Glutamatergic neuron (in vitro differentiated cells): Measurements from ENCODE around the gene L3MBTL1. TPM values are rescaled to one million over a fixed set of nuclear protein-coding genes. Genes with fewer than 3 reads are reported as not detected.

ENCODE experiments used
- DNase-seq: peaks from one replicate; pipeline ENCODE4 v3.0.0; 2022
- H3K27ac Mint-ChIP-seq: one replicate; pipeline ENCODE4 v1.8.0; 2020; ENCODE audit warnings: mild to moderate bottlenecking, mixed read lengths, inconsistent platforms; ENCODE audit not compliant: unreplicated experiment
- H3K27me3 Mint-ChIP-seq: one replicate; pipeline ENCODE4 v1.8.0; 2020; ENCODE audit warnings: mild to moderate bottlenecking, moderate library complexity, mixed read lengths, inconsistent platforms; ENCODE audit not compliant: unreplicated experiment
- H3K36me3 Mint-ChIP-seq: one replicate; pipeline ENCODE4 v1.8.0; 2020; ENCODE audit warnings: mild to moderate bottlenecking, mixed read lengths, inconsistent platforms; ENCODE audit not compliant: unreplicated experiment
- H3K4me1 Mint-ChIP-seq: one replicate; pipeline ENCODE4 v1.8.0; 2020; ENCODE audit warnings: mild to moderate bottlenecking, low read depth, mixed read lengths, inconsistent platforms; ENCODE audit not compliant: unreplicated experiment
- H3K4me3 Mint-ChIP-seq: one replicate; pipeline ENCODE4 v1.8.0; 2020; ENCODE audit warnings: mild to moderate bottlenecking, mixed read lengths, inconsistent platforms; ENCODE audit not compliant: unreplicated experiment
- H3K9me3 Mint-ChIP-seq: one replicate; pipeline ENCODE4 v1.8.0; 2020; ENCODE audit warnings: mild to moderate bottlenecking, moderate library complexity, mixed read lengths, inconsistent platforms; ENCODE audit not compliant: unreplicated experiment
- CTCF ChIP-seq: fragments of 200-600 bp; sonication (generic); IDR thresholded peaks from one replicate; pipeline ENCODE4 v1.5.0; 2021; ENCODE audit not compliant: partially characterized antibody, unreplicated experiment
- total RNA-seq: library from RNA; stranded (reverse); fragmentation: NEBNext Ultra II Directional; extraction: Animal tissue kit (Norgen Biotek cat#: 25700); gene quantifications from one replicate; pipeline ENCODE4 v1.2.1, GENCODE V29; 2021; ENCODE audit not compliant: unreplicated experiment

Gene L3MBTL1
- total RNA-seq, 1 donor from 2014 or later = 19.9 TPM

GRCh38 chr20:43568706-43569105, 61.2 kb downstream of the L3MBTL1 start:
- H3K27me3 Mint-ChIP-seq = peaks cover 9% of the 10 kb centered on the region
- no peaks in the 10 kb centered on the region for H3K9me3 Mint-ChIP-seq
- H3K4me3 Mint-ChIP-seq = no peak overlapping the region
- H3K4me1 Mint-ChIP-seq = peaks cover 4% of the 10 kb centered on the region
- H3K27ac Mint-ChIP-seq = peak overlapping the region; percentile 38
- TF ChIP-seq CTCF = no peak
- H3K36me3 Mint-ChIP-seq = no peaks in the 10 kb centered on the region
- DNase-seq = no peak

DNA sequence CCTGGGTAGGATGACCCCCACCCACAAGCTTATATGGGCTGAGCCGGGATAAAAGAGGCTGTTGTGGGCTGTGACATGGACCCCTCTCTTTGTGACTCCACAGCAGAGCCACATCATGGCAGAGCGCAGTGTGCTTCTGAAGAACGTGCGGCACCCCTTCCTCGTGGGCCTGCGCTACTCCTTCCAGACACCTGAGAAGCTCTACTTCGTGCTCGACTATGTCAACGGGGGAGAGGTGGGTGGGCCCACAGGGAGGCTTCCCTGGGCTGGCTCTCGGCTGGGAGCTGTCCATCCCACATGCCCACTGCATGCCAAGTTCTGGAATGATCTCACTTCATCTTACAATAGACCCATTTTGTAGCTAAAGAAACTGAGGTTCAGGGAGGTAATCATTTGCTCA, 61.8 kb downstream of the L3MBTL1 start:
- Mint-ChIP-seq H3K4me3 (no peak overlapping the region), H3K9me3 (no peaks in the 10 kb centered on the region), H3K27ac (no peak overlapping the region), H3K4me1 (peaks cover 4% of the 10 kb centered on the region), H3K27me3 (peaks cover 9% of the 10 kb centered on the region), H3K36me3 (no peaks in the 10 kb centered on the region)
- no peak for DNase-seq
- TF ChIP-seq CTCF = no peak

DNA sequence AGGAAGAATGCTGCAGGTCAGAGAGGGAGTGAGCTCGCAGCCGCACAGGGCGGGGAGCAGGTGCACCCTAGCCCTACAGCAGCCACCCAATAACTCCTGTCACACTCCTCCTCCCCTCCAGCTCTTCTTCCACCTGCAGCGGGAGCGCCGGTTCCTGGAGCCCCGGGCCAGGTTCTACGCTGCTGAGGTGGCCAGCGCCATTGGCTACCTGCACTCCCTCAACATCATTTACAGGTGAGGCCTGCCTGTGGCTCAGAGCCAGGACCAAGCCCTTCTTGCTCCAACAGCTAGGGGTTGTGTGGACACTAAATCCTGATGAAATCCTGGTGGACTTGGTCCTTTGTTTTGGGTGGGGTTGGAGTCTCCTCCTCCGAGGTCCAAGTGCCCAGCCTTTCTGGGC, 63.0 kb downstream of the L3MBTL1 start:
- TF ChIP-seq CTCF = no peak
- Mint-ChIP-seq H3K4me1 (no peaks in the 10 kb centered on the region), H3K27me3 (peaks cover 4% of the 10 kb centered on the region), H3K27ac (no peak overlapping the region), H3K4me3 (no peak overlapping the region), H3K36me3 (no peaks in the 10 kb centered on the region), H3K9me3 (no peaks in the 10 kb centered on the region)
- DNase-seq = no peak

DNA sequence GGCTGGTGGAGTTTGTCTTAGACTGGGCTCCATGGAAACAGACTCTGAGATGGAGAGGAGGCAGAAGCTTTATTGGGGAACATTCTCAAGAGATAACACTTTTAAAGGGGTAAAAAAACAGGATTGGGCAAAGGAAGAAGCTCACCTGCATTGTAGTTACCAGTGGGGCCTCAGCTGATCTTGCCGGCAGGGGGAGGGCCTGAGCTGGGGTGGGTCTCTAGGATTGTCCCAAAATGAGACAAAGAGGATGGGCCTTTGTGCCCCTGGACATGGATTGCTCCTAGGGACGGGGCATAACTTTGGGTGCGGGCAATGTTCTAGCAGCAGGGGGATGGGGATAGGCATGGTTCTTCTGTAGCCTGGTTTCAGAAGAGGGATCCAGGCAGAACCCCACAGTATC, 63.8 kb downstream of the L3MBTL1 start:
- H3K4me3 Mint-ChIP-seq = no peak overlapping the region

GRCh38 chr20:43571771-43572170, 64.3 kb downstream of the L3MBTL1 start:
- Mint-ChIP-seq H3K9me3 (peaks cover under 1% of the 10 kb centered on the region), H3K27me3 (peaks cover 4% of the 10 kb centered on the region), H3K4me1 (no peaks in the 10 kb centered on the region), H3K4me3 (no peak overlapping the region), H3K36me3 (no peaks in the 10 kb centered on the region), H3K27ac (no peak overlapping the region)
- no peak for TF ChIP-seq CTCF
- no peak for DNase-seq

More for the DNA sequence above, 63.8 kb downstream of the L3MBTL1 start:
- TF ChIP-seq CTCF = no peak
- H3K36me3 Mint-ChIP-seq = no peaks in the 10 kb centered on the region
- H3K27me3 Mint-ChIP-seq = peaks cover 4% of the 10 kb centered on the region
- no peaks in the 10 kb centered on the region for H3K9me3 Mint-ChIP-seq
- DNase-seq = no peak
- no peaks in the 10 kb centered on the region for H3K4me1 Mint-ChIP-seq
- H3K27ac Mint-ChIP-seq = no peak overlapping the region
